GM12872 (cell line): ENCODE data around the gene PARD3.

Source experiments
- TF ChIP-seq, protein P1 (sequence below): IDR thresholded peaks from 3 replicates; pipeline ENCODE4 v1.5.1; 2011; ENCODE audit warnings: low read depth, mild to moderate bottlenecking, low read length, moderate library complexity; ENCODE audit not compliant: insufficient read depth

The PARD3 gene

GRCh38 chr10:34102893-34103506 is 712.1 kb downstream of the PARD3 start:
- TF ChIP-seq, protein P1, sequence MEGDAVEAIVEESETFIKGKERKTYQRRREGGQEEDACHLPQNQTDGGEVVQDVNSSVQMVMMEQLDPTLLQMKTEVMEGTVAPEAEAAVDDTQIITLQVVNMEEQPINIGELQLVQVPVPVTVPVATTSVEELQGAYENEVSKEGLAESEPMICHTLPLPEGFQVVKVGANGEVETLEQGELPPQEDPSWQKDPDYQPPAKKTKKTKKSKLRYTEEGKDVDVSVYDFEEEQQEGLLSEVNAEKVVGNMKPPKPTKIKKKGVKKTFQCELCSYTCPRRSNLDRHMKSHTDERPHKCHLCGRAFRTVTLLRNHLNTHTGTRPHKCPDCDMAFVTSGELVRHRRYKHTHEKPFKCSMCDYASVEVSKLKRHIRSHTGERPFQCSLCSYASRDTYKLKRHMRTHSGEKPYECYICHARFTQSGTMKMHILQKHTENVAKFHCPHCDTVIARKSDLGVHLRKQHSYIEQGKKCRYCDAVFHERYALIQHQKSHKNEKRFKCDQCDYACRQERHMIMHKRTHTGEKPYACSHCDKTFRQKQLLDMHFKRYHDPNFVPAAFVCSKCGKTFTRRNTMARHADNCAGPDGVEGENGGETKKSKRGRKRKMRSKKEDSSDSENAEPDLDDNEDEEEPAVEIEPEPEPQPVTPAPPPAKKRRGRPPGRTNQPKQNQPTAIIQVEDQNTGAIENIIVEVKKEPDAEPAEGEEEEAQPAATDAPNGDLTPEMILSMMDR = no peak

DNA sequence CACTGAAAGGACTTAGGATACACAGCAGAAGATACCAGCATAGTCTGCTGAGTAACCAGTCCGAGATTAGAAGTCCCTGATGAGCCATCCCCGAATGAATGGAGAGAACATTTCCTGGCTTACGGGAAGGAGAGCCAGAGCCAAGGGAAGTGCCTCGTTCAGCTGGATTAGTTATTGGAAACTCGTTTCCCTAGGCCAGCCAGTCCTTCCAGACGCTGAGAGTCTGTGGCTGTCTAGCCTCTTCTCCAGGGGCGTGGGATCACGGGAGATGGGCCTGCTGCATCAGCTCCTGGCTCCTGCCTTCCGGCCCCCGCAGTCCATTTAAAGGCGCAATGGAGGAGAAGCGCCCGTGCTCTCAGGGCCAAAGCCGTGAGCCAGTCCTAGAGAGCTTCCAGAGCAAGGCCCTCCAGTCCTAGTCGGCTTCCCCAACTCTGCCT is 712.8 kb downstream of the PARD3 start:
- TF ChIP-seq, protein P1 = no peak

- TF ChIP-seq, protein P1 = no peak
Observed at GRCh38 chr10:34101001-34101400, 714.1 kb downstream of the PARD3 start.

DNA sequence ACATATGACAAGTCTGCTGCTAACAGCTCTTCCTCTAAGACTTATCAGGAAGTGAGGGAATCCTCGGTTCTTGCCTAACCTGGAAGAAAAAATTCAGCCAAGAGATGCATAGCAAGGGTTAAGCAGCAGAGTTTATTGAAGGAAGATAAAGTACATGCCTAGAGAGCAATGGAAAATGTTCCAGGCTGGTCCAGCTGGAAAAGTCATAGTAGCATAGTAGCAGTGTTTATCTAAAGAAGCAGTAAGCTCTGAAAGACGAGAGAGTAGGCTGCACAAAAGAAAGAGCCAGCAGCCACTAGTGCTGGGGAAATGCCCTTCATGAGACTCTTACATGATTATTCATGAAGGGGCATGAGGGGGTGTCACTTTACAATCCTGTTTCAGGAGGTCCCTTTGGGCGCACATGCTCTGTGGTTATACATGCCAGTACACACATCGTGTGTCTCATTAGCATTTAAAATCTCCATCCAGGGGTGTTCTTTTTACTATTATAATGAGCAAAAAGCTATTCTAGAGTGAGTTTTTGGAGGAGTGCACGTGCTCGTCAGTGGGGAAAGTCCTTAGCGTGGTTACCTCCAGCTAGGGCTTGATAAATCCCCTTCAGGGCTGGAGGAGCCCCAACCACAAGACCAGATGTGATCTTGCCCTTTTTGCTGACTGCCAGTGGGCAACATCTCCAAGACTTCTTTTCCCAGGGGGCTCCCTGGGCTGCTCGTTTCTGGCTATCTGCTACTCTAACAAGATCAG is 716.1 kb downstream of the PARD3 start:
- TF ChIP-seq, protein P1 = no peak

DNA sequence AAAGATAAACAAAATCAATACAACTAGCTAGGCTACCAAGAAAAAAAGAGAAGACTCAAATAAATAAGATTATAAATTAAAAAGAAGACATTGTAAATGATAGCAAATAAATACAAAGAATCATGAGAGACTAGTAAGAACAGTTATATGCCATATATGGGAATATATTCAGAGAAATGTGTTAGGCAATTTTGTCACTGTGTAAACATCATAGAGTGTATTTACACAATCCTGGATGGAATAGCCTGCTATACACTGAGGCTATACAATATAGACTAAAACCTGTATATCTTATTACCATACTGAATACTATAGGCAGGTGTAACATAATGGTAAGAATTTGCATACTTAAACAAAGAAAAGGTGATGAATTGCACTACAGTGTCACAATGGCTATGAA is 717.4 kb downstream of the PARD3 start:
- TF ChIP-seq, protein P1 = no peak

DNA sequence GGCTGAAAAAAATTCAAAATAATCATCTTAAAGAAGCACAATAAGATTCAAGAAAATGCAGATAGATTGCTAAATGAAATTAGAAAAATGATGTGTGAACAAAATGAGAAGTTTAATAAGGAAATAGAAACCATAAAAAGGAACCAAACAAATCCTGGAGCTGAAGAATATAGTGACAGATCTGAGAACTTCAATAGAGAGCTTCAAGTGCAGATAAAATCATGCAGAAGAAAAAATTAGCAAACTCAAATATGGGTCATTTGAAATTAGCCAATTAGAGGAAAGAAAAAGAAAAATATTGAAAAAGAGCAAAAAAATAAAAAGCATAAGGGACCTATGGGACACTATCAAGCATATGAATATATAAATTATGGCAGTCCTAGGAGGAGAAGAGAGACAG is 720.1 kb downstream of the PARD3 start:
- TF ChIP-seq, protein P1 = no peak

- TF ChIP-seq, protein P1 = no peak
Observed at GRCh38 chr10:34094146-34094696, 720.9 kb downstream of the PARD3 start.
